HG03432 (cell line): ENCODE data around the gene LILRA5.
"Not testable (repeated sequence)": the region's sequence is repeated elsewhere in the genome, so short reads cannot be mapped to it uniquely, and the experiment has no call there.

Experiments used
- ATAC-seq: cut with Tn5 transposase; IDR thresholded peaks from one replicate; pipeline ENCODE4 v1.9.1; 2021; ENCODE audit warnings: mild to moderate bottlenecking, moderate library complexity; ENCODE audit not compliant: unreplicated experiment

Gene LILRA5

DNA sequence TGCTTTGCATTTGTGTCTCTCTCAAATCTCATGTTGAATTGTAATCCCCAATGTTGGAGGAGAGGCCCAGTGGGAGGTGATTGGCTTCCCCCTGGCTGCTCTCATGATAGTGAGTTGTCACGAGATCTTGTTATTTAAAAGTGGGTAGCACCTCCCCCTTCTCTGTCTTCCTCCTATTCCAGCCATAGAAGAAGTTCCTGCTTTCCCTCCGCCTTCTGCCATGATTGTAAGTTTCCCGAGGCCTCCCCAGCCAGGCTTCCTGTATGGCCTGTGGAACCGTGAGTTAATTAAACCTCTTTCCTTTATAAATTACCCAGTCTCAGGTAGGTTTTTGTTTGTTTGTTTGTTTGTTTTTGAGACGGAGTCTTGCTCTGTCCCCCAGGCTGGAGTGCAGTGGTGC, 22.2 kb upstream of the LILRA5 start:
- ATAC-seq = no peak

DNA sequence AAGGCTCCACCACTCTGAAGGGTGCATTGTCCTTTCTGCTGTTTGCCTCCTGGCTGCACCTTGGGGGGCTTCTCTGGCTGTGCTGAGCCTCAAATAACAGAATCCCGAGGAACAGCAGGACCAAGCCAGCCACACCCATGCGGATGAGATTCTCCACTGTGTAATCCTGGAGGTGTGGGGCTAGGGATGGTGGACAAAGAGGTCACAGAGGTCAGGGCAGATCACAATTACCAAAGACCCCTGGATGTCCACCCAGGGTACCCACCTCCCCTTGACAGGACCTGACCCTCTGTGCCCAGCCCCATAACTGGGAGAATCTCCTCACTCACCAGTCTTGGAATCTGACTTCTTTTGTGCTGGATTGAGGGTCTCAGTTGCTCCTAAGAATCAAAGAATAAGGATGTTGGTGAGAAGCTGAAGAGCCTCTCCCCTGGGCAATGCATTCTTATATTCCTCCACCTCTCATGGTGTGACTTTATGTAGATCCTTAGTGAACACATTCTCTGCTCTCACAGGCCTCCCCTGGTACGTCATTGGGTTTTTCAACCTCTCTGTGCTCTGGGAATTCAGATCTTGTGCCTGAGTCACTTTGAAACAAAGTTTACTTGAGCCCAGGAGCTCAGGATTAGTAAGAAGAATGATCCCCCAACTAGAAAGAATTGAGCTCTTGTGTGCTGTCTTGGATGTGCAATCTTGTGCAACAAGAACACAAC, 20.8 kb upstream of the LILRA5 start:
- no peak for ATAC-seq

DNA sequence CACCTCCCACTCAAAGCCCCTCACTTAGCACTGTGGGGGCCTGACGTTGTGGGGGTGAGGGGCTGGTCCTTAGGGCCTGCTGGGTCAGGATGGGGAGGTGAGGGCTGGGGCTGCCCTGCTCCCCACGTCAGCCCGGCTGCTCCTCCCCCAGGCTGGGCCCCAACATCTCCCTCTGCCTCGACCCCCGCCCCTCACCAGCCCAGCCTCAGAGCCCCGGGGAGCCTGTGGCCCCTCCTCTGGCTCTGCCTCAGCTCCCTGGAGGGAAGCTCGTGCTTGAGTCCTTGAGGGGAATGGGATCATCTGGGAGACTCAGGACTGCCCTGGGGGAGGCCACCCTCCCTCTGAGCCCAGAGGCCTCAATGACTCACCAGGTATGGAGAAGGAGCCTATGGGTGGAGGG, 19.2 kb upstream of the LILRA5 start:
- no peak for ATAC-seq

DNA sequence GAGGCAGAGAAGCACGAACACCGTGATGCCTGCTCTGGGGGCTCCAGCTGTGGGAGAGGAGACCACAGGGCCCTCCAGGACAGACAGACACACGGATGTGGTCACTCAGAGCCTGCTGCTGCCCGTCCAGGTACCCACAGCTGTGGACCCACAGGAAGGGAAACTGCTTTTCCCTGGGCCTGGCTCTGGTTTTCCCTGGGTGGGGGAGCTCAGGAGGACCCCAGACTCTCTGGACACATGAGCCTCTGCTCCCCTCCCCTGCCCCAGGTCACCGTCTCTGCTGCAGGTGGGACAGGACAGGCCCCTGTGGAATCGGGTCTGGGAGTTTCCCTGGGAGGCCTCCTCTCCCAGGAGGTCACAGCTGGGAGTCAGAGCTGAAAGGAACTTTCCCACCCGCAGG, 18.7 kb upstream of the LILRA5 start:
- ATAC-seq = no peak

DNA sequence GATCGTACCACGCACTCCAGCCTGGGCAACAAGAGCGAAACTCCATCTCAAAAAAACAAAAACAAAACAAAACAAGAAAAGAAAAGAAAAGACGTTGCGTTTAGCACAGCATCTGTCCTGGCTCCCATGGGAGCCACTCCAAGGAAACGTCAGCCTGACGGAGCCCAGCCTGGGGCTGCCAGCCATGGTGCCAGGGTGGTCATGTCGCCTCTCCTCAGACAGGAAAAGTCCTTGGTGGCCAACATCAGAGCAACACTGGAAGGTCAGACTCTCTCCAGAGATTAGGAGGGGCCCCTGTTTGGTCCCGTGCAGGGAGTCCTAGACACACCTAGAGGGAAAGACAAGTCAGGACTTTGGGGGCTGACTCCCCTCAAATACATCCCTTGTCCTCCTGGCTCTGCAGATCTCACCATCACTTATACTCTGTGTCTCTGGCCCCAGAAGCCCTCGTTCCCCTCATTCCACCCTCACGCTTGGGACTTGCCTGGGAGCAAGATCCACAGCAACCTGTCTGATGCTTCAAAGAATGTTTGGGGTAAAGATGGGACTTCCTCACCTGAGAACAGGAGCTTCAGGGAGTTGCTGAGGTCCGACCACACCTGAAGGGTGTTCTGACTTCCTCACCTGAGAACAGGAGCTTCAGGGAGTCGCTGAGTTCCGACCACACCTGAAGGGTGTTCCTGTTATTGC, 16.7 kb upstream of the LILRA5 start:
- ATAC-seq = no peak

DNA sequence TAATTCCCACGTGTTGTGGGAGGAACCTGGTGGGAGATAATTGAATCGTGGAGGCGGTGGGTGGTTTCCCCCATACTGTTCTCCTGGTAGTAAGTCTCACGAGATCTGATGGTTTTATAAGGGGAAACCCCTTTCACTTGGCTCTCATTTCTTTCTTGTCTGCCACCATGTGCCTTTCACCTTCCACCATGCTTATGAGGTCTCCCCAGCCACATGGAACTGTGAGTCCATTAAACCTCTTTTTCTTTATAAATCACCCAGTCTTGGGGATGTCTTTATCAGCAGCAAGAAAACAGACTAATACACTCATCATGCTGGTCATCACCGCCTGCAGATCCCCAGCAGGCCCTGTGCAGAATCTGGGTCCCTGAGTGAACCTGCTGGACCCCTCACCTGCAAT, 15.8 kb upstream of the LILRA5 start:
- not testable (repeated sequence) for ATAC-seq

DNA sequence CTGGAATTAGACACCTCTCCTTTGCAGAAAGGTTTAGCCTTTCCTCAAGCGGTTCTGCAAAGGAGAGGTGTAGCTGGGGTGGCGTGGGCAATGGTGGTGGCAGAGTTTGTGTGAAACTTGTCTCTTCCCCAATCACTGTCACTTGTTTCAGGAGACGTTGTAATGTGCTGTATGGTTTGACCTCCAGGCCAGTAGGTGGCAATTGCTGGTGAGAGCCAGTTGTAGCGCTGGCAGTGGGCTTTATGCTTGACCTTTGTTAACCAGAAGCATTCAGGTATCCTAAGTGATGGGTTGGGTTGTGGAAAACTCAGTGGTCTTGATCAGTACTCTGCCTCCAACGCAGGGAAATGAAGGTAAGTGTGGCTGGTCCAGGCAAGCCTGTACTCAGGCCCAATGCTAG, 12.7 kb upstream of the LILRA5 start:
- ATAC-seq = no peak

DNA sequence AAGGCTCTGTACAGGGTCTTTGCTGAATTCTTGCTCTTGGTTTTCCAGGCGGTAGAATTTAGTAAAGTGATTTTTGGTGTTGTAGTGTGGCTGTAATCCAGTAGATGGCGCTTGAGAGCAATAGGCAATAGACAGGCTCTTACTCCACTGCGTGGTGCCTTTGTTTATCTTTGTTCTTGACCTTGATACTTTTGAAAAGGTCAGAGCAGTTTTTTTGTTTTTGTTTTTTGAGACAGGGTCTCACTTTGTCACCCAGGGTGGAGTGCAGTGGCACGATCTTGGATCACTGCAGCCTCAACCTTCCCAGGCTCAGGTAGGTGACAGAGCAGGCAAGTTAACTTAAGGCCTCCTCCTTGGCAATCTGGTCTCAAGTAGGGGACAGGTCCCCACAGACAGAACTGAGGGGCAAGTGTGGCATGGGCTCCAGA, 12.2 kb upstream of the LILRA5 start:
- ATAC-seq = no peak

DNA sequence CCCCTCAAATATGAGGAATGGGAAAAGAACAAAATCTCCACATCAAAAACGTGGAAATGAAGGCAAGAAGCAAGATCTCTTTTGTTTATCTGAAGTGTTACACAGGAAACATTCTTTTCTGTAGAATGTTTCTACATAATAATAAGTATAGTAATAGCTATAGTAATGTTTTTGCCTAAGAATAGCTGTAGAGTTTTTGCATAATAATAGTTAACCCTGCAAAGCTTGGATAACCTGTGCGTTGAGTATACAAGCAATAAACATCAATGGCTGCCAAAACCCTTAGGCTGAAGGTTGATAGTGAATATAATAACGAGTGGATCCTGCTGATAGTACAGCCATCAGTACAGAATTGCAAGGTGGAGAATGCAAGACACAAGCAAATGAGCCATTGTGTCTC, 11.1 kb upstream of the LILRA5 start:
- no peak for ATAC-seq

DNA sequence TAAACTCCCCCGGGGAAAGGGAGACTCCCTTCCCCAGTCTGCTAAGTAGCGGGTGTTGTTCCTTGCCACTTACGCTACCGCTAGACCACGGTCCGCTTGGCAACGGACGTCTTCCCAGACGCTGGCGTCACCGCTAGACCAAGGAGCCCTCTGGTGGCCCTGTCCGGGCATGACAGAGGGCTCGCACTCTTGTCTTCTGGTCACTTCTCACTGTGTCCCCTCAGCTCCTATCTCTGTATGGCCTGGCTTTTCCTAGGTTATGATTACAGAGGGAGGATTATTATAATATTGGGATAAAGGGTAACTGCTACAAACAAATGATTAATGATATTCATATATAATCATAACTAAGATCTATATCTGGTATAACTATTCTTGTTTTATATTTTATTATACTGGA, 10.0 kb upstream of the LILRA5 start:
- ATAC-seq = not testable (repeated sequence)

DNA sequence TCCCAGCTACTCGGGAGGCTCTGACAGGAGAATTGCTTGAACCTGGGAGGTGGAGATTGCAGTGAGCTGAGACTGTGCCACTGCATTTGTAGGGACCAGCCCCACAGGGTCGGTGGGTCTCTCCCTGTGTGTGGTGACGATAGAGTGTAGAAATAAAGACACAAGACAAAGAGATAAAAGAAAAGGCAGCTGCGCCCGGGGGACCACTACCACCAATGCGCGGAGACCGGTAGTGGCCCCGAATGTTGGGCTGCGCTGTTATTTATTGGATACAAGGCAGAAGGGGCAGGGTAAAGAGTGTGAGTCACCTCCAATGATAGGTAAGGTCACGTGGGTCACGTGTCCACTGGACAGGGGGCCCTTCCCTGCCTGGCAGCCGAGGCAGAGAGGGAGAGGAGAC, 9.3 kb upstream of the LILRA5 start:
- ATAC-seq = not testable (repeated sequence)

DNA sequence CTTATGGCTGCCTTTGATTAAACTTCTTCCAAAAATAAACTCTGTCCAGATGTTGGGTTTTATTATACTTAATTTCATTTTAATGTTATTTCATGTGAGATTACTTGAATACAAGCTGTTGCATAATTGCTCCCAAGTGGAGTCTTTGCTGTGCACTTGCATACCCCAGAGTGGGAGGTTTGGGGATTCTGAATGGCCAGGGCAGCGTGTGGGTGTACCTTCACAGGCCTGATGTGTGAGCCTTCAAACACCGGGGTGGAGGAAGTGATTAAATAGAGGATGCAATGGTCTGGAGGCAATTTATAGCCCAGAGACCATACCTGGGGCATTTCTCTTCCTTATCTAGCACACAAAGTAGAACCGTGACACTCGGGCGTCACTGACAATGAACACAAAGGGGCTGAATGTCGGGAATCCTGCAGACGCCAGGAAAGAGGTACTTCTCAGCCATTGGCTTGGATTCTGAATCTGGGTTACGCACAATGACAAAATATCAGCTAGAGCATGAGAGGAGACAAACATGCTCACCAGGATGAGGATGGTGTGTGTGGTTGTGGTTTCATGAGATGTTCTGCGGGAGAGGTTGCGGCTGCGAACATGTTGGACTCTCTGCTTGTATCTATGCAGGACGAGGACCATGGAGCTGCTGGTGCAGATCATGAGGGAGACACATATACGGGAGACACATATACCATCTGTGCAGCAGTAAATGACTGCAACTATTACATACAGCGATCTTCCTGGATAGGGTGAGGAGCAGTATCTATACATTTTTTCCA, 7.1 kb upstream of the LILRA5 start:
- ATAC-seq = no peak

DNA sequence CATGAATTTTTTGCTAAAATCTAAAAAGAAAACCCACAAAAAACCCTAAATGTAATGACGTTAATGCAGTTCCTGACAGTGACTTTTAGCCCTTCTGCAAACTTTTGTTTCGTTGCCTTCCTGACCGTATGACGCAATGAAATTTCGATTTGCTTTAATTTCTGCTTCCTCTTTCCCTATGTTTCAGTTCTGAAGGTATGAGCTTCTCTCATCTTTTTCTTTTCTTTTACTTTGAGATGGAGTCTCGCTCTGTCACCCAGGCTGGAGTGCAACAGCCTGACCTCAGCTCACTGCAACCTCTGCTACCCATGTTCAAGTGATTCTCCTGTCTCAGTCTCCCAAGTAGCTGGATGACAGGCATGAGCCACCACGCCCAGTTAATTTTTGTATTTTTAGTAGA, 6.1 kb upstream of the LILRA5 start:
- no peak for ATAC-seq

DNA sequence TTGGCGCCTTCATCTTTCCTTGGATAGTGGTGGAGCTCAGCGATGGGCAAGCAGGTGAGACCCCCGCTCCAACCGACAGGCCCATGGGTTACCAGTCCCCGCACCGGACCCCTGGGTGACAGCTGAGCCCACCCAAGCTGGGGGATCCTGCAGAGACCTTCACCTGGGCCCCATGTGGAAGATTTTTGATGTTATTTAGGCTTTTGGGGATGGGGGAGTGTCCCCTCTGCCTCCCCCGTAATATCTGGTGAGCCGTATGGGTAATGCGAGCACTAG, 4.9 kb upstream of the LILRA5 start:
- ATAC-seq = no peak

DNA sequence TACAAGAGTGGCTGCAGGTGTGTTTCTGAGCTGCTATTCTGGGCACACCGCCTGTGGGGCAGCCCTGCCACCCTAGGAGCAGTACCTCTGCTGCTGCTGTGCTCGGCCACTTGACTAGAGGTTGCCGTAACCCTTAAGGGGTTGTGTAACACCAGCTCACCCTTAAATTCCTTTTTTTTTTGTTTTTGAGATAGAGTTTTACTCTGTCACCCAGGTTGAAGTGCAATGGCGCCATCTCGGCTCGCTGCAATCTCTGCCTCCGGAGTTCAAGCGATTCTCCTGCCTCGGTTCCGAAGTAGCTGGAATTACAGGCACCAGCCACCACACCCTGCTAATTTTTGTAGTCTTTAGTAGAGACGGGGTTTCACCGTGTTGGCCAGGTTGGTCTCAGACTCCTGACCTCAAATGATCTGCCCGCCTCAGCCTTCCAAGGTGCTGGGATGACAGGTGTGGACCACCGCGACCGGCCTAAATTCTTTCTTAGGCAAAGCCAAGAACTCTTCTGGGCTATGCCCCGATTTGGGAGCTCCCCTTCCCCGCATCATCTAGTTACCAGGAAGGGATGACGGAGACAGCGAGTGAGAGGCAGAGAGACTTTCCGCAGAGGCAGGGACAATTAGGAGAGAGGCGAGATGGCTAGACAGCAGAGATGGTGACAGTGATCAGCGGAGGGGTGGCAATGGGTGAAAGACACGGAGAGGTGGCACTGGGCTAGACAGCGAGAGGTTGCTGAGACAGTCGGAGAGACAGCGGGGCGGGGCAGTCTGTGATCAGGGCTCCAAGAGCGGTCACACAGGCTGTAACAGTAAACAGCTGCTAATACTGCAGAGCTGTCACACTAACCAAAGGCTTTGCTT, 4.4 kb upstream of the LILRA5 start:
- ATAC-seq = no peak

DNA sequence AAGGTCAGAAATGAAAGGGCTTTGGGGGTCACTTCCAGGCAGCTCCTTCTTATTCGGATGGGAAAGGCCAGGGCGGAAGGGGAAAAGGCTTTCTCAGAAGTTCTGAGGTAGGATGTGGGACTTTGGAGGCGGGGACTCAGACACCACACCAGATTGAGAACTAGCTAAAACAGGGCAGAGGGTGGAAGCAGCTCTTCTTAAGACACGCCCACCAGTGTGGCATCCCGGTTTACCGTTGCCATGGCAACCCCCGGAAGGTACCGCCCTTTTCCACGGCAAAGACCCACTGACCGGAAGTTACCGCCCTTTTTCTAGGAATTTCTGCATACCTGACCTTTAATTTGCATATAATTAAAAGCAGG, 3.8 kb upstream of the LILRA5 start:
- no peak for ATAC-seq

DNA sequence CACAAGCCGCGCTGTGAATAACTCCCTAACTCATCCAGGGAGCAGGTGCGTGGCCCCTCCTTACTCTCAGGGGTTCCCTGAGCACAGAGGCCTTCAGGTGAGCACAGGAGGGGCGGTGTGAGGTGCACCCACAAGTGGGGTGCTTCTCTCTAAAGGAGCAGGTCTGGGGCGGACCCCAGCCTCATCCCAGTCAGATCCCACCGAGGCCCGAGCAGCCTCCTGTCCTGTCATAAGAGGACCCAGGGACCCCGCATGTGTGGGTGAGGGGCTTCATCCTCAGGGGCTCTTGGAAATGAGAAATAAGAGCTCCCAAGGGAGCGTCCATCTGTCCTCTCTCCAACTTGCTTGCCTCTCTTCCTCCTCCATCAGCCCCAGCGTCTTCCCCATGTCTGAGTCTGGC, 3.0 kb upstream of the LILRA5 start:
- ATAC-seq = no peak

DNA sequence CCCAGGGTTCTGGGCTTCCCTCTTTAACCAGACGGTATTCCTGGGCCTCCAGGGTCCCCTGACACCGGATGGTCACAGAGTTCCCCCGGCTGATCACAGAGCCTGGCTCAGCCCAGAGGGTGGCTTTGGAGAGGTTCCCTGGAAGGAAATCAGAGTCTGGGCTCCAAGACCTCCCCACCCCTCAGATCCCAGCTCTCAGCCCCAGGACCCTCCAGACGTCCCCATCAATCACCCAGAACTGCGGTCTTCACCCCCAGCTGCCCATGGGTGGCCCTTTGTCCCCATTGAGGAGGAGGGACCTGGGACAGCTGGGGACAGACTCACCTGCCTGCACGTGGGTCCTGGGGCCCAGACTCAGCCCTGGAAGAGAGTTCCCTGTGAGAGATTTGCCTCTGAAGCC, 955 bp downstream of the LILRA5 start:
- no peak for ATAC-seq

DNA sequence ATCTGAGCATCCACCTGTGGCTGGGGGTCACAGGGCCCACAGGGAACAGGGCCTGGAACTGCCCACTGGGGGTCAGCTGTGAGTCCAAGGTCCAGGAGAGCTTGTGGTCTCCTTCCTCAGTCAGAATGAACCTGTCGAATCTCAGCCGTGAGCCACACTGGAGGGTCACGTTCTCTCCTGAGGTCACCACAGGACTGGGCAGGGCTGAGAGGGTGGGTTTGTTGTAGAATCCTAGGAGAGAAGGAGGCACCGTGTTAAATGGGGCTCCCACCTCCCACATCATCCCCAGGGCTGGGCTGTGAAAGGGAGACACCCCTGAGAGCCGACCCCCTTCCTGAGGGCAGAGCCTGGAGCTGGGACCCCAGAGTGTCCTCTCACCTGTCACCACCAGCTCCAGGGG, 1.5 kb downstream of the LILRA5 start:
- no peak for ATAC-seq

DNA sequence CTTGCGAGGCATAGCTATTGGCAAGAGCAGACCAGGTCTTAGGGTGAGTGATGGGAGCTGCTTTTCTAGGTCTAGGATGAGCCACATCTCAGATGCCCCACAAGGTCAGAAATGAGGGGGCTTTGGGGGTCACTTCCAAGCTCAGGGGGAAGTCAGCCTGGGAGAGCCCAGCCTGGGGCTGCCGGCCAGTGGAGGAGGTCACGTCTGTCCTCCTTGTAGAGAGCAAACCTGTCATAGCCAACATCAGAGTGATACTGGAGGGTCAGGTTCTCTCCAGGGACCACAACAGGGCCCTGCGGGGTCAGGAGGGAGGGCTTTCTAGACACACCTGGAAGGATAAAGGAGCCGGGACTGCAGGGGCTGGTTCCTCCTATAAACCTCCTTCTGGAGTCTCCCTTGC, 2.4 kb downstream of the LILRA5 start:
- ATAC-seq = no peak

DNA sequence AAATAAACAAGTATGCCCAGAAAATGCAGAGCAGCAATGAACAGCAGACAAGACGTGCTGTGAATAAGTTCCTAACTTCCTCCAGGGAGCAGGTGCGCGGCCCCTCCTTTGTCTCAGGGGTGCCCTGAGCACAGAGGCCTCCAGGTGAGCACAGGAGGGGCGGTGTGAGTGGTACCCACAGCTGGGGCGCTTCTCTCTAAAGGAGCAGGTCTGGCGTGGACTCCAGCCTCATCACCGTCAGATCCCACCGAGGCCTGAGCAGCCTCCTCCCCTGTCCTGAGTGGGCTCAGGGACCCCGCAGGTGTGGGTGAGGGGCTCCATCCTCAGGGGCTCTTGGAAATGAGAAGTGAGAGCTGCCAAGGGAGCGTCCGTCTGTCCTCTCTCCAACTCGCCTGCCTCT, 3.2 kb downstream of the LILRA5 start:
- no peak for ATAC-seq
